Bone marrow (tissue), 2 donors: ENCODE results near the gene CCDC124.
"Not testable (repeated sequence)": the region's sequence is repeated elsewhere in the genome, so short reads cannot be mapped to it uniquely, and the experiment has no call there.

ENCODE experiments used
- DNase-seq, 2 donors: peaks; one replicate each; lab custom pipeline; 2025; lab: John Stamatoyannopoulos, UW

The CCDC124 gene

GRCh38 chr19:17932485-17933338 lies at the start of gene CCDC124:
Gene CCDC124, plus strand, starts transcription at chr19:17933015. Its CDS starts 3,406 bp downstream, at chr19:17936421.
- peak; percentile 84 to 99 for DNase-seq

GRCh38 chr19:17883627-17884410 lies 49.0 kb upstream of the CCDC124 start:
- DNase-seq: no peak

- no peak for DNase-seq
Measured at GRCh38 chr19:17886515-17886914, 46.3 kb upstream of the CCDC124 start.

- DNase-seq: not testable (repeated sequence)
Measured at GRCh38 chr19:17887221-17887620, 45.6 kb upstream of the CCDC124 start.

GRCh38 chr19:17888260-17888659 lies 44.6 kb upstream of the CCDC124 start:
- DNase-seq: no peak

- DNase-seq: no peak
Measured at GRCh38 chr19:17889609-17890214, 43.1 kb upstream of the CCDC124 start.

- no peak for DNase-seq
Measured at GRCh38 chr19:17893766-17894165, 39.0 kb upstream of the CCDC124 start.

- DNase-seq: no peak
Measured at GRCh38 chr19:17902701-17903100, 30.1 kb upstream of the CCDC124 start.

- no peak for DNase-seq
Measured at GRCh38 chr19:17908244-17908643, 24.6 kb upstream of the CCDC124 start.

- DNase-seq: no peak
Measured at GRCh38 chr19:17909003-17909732, 23.6 kb upstream of the CCDC124 start.

- DNase-seq: no peak
Measured at GRCh38 chr19:17910791-17911360, 21.9 kb upstream of the CCDC124 start.

GRCh38 chr19:17915940-17916593 lies 16.7 kb upstream of the CCDC124 start:
- no peak for DNase-seq

GRCh38 chr19:17918151-17918550 lies 14.7 kb upstream of the CCDC124 start:
- DNase-seq: not testable (repeated sequence)

- not testable (repeated sequence) for DNase-seq
Measured at GRCh38 chr19:17919122-17919521, 13.7 kb upstream of the CCDC124 start.

GRCh38 chr19:17920527-17920926 lies 12.3 kb upstream of the CCDC124 start:
- no peak for DNase-seq

- no peak for DNase-seq
Measured at GRCh38 chr19:17922138-17922537, 10.7 kb upstream of the CCDC124 start.

GRCh38 chr19:17926044-17926443 lies 6.8 kb upstream of the CCDC124 start:
- DNase-seq: no peak

GRCh38 chr19:17929056-17929455 lies 3.8 kb upstream of the CCDC124 start:
- DNase-seq: no peak

GRCh38 chr19:17931532-17932191 lies 1.2 kb upstream of the CCDC124 start:
- no peak for DNase-seq

- no peak for DNase-seq
Measured at GRCh38 chr19:17933414-17934129, 757 bp downstream of the CCDC124 start.
